Measurements from ENCODE around the gene CENPX.

DNA sequence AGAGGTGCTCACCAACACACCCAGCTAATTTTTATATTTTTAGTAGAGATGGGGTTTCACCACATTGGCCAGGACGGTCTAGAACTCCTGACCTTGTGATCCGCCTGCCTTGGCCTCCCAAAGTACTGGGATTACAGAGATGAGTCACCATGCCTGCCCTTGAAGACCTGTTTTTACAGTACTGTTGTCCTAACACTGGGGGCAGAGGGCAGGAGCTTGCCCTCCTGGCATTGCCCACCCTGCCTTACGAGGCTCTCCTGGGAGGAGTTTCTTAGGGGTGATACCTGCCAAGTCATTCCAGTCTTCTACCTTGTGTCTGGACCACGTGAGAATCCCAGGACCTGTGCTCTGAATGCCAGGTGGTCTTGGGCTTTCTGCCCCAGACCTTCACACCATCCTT, 42.6 kb downstream of the CENPX start:
- TF ChIP-seq, protein P1, sequence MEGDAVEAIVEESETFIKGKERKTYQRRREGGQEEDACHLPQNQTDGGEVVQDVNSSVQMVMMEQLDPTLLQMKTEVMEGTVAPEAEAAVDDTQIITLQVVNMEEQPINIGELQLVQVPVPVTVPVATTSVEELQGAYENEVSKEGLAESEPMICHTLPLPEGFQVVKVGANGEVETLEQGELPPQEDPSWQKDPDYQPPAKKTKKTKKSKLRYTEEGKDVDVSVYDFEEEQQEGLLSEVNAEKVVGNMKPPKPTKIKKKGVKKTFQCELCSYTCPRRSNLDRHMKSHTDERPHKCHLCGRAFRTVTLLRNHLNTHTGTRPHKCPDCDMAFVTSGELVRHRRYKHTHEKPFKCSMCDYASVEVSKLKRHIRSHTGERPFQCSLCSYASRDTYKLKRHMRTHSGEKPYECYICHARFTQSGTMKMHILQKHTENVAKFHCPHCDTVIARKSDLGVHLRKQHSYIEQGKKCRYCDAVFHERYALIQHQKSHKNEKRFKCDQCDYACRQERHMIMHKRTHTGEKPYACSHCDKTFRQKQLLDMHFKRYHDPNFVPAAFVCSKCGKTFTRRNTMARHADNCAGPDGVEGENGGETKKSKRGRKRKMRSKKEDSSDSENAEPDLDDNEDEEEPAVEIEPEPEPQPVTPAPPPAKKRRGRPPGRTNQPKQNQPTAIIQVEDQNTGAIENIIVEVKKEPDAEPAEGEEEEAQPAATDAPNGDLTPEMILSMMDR (IDR thresholded peaks at IDR 0.05) = no peak
- no peak for TF ChIP-seq POLR2A (IDR thresholded peaks at IDR 0.05)

All from body of pancreas (tissue), 4 donors.